Karpas-422 (cell line): Measurements from ENCODE around the gene NMNAT3. TPM values are rescaled to one million over a fixed set of nuclear protein-coding genes. Genes with fewer than 3 reads are reported as not detected.
A peak's percentile ranks its signal among the peaks of the same experiment; 100 is the strongest.
"Not testable (repeated sequence)": the region's sequence is repeated elsewhere in the genome, so short reads cannot be mapped to it uniquely, and the experiment has no call there.

Experiments used
- DNase-seq: peaks from one replicate; pipeline ENCODE4 v3.0.0-alpha.2; 2015
- H2AFZ ChIP-seq: fragments of 200-600 bp; sonication (generic); 2 replicates; pipeline ENCODE4 v1.6.1; 2014; ENCODE audit warnings: antibody characterized with exemption, low read length, mixed read lengths
- H3K27ac ChIP-seq: fragments of 200-600 bp; sonication (generic); 2 replicates; pipeline ENCODE4 v1.5.1; 2014; ENCODE audit warnings: mild to moderate bottlenecking, low read length, moderate library complexity
- H3K27me3 ChIP-seq: fragments of 200-600 bp; sonication (generic); 2 replicates; pipeline ENCODE4 v1.6.1; 2014; ENCODE audit warnings: low read length, mixed read lengths
- H3K36me3 ChIP-seq: fragments of 200-600 bp; sonication (generic); 2 replicates; pipeline ENCODE4 v1.6.1; 2014; ENCODE audit warnings: low read length, mixed read lengths; ENCODE audit not compliant: insufficient read depth
- H3K4me1 ChIP-seq: fragments of 200-600 bp; sonication (generic); 2 replicates; pipeline ENCODE4 v1.6.1; 2014; ENCODE audit warnings: mild to moderate bottlenecking, low read length, mixed read lengths
- H3K4me2 ChIP-seq: fragments of 200-600 bp; sonication (generic); 2 replicates; pipeline ENCODE4 v1.6.1; 2014; ENCODE audit warnings: low read length, low read depth, mild to moderate bottlenecking; ENCODE audit not compliant: poor library complexity, severe bottlenecking
- H3K4me3 ChIP-seq: fragments of 200-600 bp; sonication (generic); 2 replicates; pipeline ENCODE4 v1.5.1; 2014; ENCODE audit warnings: mild to moderate bottlenecking, antibody characterized with exemption, low read length, mixed read lengths
- H3K79me2 ChIP-seq: fragments of 200-600 bp; sonication (generic); 2 replicates; pipeline ENCODE4 v1.6.1; 2014; ENCODE audit warnings: mild to moderate bottlenecking, low read length, mixed read lengths
- H3K9ac ChIP-seq: fragments of 200-600 bp; sonication (generic); 2 replicates; pipeline ENCODE4 v1.6.0; 2014; ENCODE audit warnings: low read length
- H3K9me2 ChIP-seq: fragments of 200-600 bp; sonication (generic), shearing (Covaris generic); replicated peaks from 2 replicates; pipeline ENCODE4 v1.6.0; 2014; ENCODE audit warnings: mild to moderate bottlenecking, low read length, moderate library complexity; ENCODE audit not compliant: insufficient read depth
- H3K9me3 ChIP-seq: fragments of 300-700, 200-600 bp; sonication (generic); 2 replicates; pipeline ENCODE4 v1.6.1; 2014; ENCODE audit warnings: low read length, mixed read lengths
- H4K20me1 ChIP-seq: fragments of 200-600 bp; sonication (generic); 2 replicates; pipeline ENCODE4 v1.6.1; 2014; ENCODE audit warnings: mild to moderate bottlenecking, antibody characterized with exemption, low read length, low read depth; ENCODE audit not compliant: insufficient read depth
- total RNA-seq: library from RNA; depleted of rRNA; stranded (reverse); fragments of >200 nt; shearing (Covaris generic); gene quantifications from 2 replicates; pipeline ENCODE4 v1.2.3, GENCODE V29; 2014; ENCODE audit warnings: low replicate concordance

The NMNAT3 gene
- total RNA-seq, 1 experiment from 2014 or later, result not detected

DNA sequence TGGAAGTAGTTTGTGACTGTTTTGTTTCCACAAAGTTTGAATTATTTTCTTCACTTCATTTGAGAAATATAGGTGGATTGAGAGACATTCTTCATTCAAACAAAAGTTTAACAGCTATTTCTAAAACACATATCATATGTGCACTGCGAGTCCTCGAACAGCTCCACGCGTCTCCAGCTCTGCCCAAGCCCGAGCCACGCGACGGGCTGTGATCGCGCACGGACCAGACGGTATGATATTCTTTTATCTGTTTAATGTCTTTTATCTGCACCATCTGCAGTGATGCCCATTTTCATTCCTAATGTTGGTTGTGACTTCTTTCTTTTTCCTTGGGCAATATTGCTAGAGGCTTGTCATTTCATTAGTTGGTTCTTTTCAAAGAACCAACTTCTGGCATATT lies 94.1 kb downstream of the NMNAT3 start:
- not testable (repeated sequence) for H3K36me3 ChIP-seq, H3K9me3 ChIP-seq, H4K20me1 ChIP-seq, H3K79me2 ChIP-seq, H3K4me1 ChIP-seq, H3K9me2 ChIP-seq, H3K27ac ChIP-seq, DNase-seq, H3K27me3 ChIP-seq, H3K9ac ChIP-seq, H2AFZ ChIP-seq, H3K4me2 ChIP-seq, H3K4me3 ChIP-seq

GRCh38 chr3:139578783-139579182 lies 99.0 kb downstream of the NMNAT3 start:
- H3K9me3 ChIP-seq, result no peaks in the 10 kb centered on the region
- no peak overlapping the region for H3K4me3 ChIP-seq
- no peaks in the 10 kb centered on the region for H3K9me2 ChIP-seq
- H3K79me2 ChIP-seq, result no peaks in the 10 kb centered on the region
- DNase-seq, result no peak
- no peaks in the 10 kb centered on the region for H3K36me3 ChIP-seq
- no peak overlapping the region for H2AFZ ChIP-seq
- H4K20me1 ChIP-seq, result no peaks in the 10 kb centered on the region
- H3K4me2 ChIP-seq, result no peak overlapping the region
- no peaks in the 10 kb centered on the region for H3K27me3 ChIP-seq
- no peak overlapping the region for H3K27ac ChIP-seq
- no peak overlapping the region for H3K9ac ChIP-seq
- H3K4me1 ChIP-seq, result no peaks in the 10 kb centered on the region

- H3K4me3 ChIP-seq, result no peak overlapping the region
- no peak overlapping the region for H2AFZ ChIP-seq
- no peaks in the 10 kb centered on the region for H3K9me3 ChIP-seq
- no peak overlapping the region for H3K9ac ChIP-seq
- no peak overlapping the region for H3K4me2 ChIP-seq
- H3K9me2 ChIP-seq, result no peaks in the 10 kb centered on the region
- no peaks in the 10 kb centered on the region for H3K79me2 ChIP-seq
- H3K27me3 ChIP-seq, result no peaks in the 10 kb centered on the region
- no peaks in the 10 kb centered on the region for H4K20me1 ChIP-seq
- no peaks in the 10 kb centered on the region for H3K4me1 ChIP-seq
- no peak for DNase-seq
- H3K36me3 ChIP-seq, result no peaks in the 10 kb centered on the region
- no peak overlapping the region for H3K27ac ChIP-seq
Observed at GRCh38 chr3:139577909-139578308, 99.9 kb downstream of the NMNAT3 start.

GRCh38 chr3:139577346-139577745 lies 100.4 kb downstream of the NMNAT3 start:
- H3K36me3 ChIP-seq, result no peaks in the 10 kb centered on the region
- H3K9me3 ChIP-seq, result no peaks in the 10 kb centered on the region
- no peaks in the 10 kb centered on the region for H3K4me1 ChIP-seq
- H3K9ac ChIP-seq, result no peak overlapping the region
- no peaks in the 10 kb centered on the region for H3K9me2 ChIP-seq
- H3K4me3 ChIP-seq, result no peak overlapping the region
- no peaks in the 10 kb centered on the region for H3K79me2 ChIP-seq
- no peak overlapping the region for H3K27ac ChIP-seq
- no peaks in the 10 kb centered on the region for H4K20me1 ChIP-seq
- H3K27me3 ChIP-seq, result no peaks in the 10 kb centered on the region
- no peak for DNase-seq
- H2AFZ ChIP-seq, result no peak overlapping the region
- no peak overlapping the region for H3K4me2 ChIP-seq

DNA sequence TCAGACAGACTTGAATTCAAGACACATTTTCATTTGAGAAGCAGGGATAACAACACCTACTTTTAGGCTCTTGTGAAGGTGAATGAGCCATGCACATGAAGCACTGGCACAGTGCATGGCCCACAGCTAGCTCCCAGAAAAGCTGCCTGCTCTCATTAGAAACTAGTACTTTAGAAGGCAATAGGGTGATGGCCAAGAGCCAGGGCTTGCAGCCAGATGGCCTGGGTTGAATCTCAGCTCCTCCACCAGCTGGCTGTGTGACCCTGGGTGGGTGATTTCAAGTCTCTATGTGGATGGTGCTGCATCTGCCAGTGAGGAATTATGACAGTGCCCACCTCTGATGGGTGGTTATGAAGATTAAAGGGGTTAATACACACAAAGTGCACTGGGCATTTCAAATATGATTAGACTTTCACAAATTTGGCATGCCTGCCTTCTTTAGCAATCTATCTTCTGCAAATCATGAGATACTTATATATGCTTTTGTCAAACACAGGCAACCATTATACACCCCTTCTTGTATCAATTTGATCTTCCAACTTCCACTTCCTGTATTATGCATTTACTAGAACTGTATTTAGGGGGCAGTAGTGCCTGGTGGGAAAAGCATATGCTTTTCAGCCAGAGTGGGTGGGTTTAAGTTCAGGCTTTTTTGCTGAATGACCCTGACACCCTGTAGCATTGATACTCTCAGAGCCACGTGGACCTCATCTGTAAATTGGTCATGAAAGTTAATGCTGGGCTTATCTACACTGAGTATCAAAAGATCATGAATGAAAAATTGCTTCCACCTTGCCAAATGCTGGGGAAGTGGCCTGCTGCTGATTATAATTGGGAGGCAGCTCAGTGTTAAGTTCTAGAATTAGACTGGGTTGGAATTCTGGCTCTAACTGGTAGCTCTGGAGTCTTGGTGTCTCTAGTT lies 103.5 kb downstream of the NMNAT3 start:
- H3K9me2 ChIP-seq, result no peaks in the 10 kb centered on the region
- H3K4me1 ChIP-seq, result no peaks in the 10 kb centered on the region
- H4K20me1 ChIP-seq, result no peaks in the 10 kb centered on the region
- no peak overlapping the region for H3K4me2 ChIP-seq
- no peaks in the 10 kb centered on the region for H3K79me2 ChIP-seq
- no peak overlapping the region for H3K27ac ChIP-seq
- H3K4me3 ChIP-seq, result no peak overlapping the region
- no peaks in the 10 kb centered on the region for H3K36me3 ChIP-seq
- H3K27me3 ChIP-seq, result no peaks in the 10 kb centered on the region
- H2AFZ ChIP-seq, result no peak overlapping the region
- no peaks in the 10 kb centered on the region for H3K9me3 ChIP-seq
- no peak overlapping the region for H3K9ac ChIP-seq
- DNase-seq, result peak; percentile 42

GRCh38 chr3:139572847-139573672 lies 104.7 kb downstream of the NMNAT3 start:
- no peak overlapping the region for H3K4me2 ChIP-seq
- H3K4me1 ChIP-seq, result no peaks in the 10 kb centered on the region
- H3K9ac ChIP-seq, result no peak overlapping the region
- no peak overlapping the region for H3K27ac ChIP-seq
- no peaks in the 10 kb centered on the region for H3K9me2 ChIP-seq
- no peak overlapping the region for H2AFZ ChIP-seq
- no peaks in the 10 kb centered on the region for H3K27me3 ChIP-seq
- no peaks in the 10 kb centered on the region for H3K79me2 ChIP-seq
- H4K20me1 ChIP-seq, result no peaks in the 10 kb centered on the region
- no peaks in the 10 kb centered on the region for H3K36me3 ChIP-seq
- H3K9me3 ChIP-seq, result no peaks in the 10 kb centered on the region
- no peak overlapping the region for H3K4me3 ChIP-seq
- no peak for DNase-seq

- Histone ChIP-seq H3K27ac (no peak overlapping the region), H3K4me2 (no peak overlapping the region), H2AFZ (no peak overlapping the region), H3K4me1 (no peaks in the 10 kb centered on the region), H3K9me3 (no peaks in the 10 kb centered on the region), H3K4me3 (no peak overlapping the region), H3K79me2 (no peaks in the 10 kb centered on the region), H3K9me2 (no peaks in the 10 kb centered on the region), H3K36me3 (no peaks in the 10 kb centered on the region), H3K9ac (no peak overlapping the region), H4K20me1 (no peaks in the 10 kb centered on the region), H3K27me3 (no peaks in the 10 kb centered on the region)
- DNase-seq, result no peak
Observed at GRCh38 chr3:139571711-139572110, 106.1 kb downstream of the NMNAT3 start.

GRCh38 chr3:139564294-139564861 lies 113.4 kb downstream of the NMNAT3 start:
- DNase-seq, result no peak
- no peaks in the 10 kb centered on the region for H3K27me3 ChIP-seq
- no peak overlapping the region for H3K4me2 ChIP-seq
- H3K9me3 ChIP-seq, result no peaks in the 10 kb centered on the region
- H3K79me2 ChIP-seq, result no peaks in the 10 kb centered on the region
- no peaks in the 10 kb centered on the region for H3K36me3 ChIP-seq
- no peak overlapping the region for H3K9ac ChIP-seq
- H4K20me1 ChIP-seq, result no peaks in the 10 kb centered on the region
- no peaks in the 10 kb centered on the region for H3K9me2 ChIP-seq
- no peak overlapping the region for H2AFZ ChIP-seq
- no peak overlapping the region for H3K4me3 ChIP-seq
- H3K27ac ChIP-seq, result no peak overlapping the region
- H3K4me1 ChIP-seq, result no peaks in the 10 kb centered on the region
